Endothelial cell of hepatic sinusoid (primary cell): ENCODE results near the gene BCR.

ENCODE experiments used
- in situ Hi-C: cut with HindIII; loops from 2 replicates; pipeline ENCODE4 v1.10.0; 2017; ENCODE audit warnings: low sequenced_read_pairs

The BCR gene

GRCh38 chr22:23226497-23226850 is 46.2 kb downstream of the BCR start:
- in situ Hi-C loops, result loop anchor here (5.0 kb wide), 2 partner anchors 39 to 51 kb away; no protein-coding TSS in a partner anchor

- in situ Hi-C loops, result loop anchor here (5.0 kb wide), 2 partner anchors 40 to 50 kb away; no protein-coding TSS in a partner anchor
These were observed 47.1 kb downstream of the BCR start for GRCh38 chr22:23227380-23227779.

- in situ Hi-C loops, result loop anchor here (5.0 kb wide), 2 partner anchors 41 to 49 kb away; no protein-coding TSS in a partner anchor
These were observed 48.2 kb downstream of the BCR start for GRCh38 chr22:23228503-23228902.

- in situ Hi-C loops, result loop anchor here (5.0 kb wide), 2 partner anchors 42 to 48 kb away; no protein-coding TSS in a partner anchor
These were observed 49.3 kb downstream of the BCR start for GRCh38 chr22:23229646-23230045.

- in situ Hi-C loops, result no loop called here
These were observed 50.2 kb downstream of the BCR start for GRCh38 chr22:23230348-23231068.

- in situ Hi-C loops, result no loop called here
These were observed 51.3 kb downstream of the BCR start for GRCh38 chr22:23231471-23232093.

GRCh38 chr22:23232094-23232905 is 52.0 kb downstream of the BCR start:
- in situ Hi-C loops, result no loop called here

GRCh38 chr22:23233084-23233531 is 52.8 kb downstream of the BCR start:
- in situ Hi-C loops, result no loop called here

- in situ Hi-C loops, result no loop called here
These were observed 53.6 kb downstream of the BCR start for GRCh38 chr22:23233752-23234408.

- in situ Hi-C loops, result no loop called here
These were observed 54.3 kb downstream of the BCR start for GRCh38 chr22:23234409-23235161.

- in situ Hi-C loops, result no loop called here
These were observed 55.1 kb downstream of the BCR start for GRCh38 chr22:23235425-23235824.

GRCh38 chr22:23236026-23236425 is 55.7 kb downstream of the BCR start:
- in situ Hi-C loops, result no loop called here

GRCh38 chr22:23236440-23237184 is 56.3 kb downstream of the BCR start:
- in situ Hi-C loops, result no loop called here

GRCh38 chr22:23237201-23237798 is 57.0 kb downstream of the BCR start:
- in situ Hi-C loops, result no loop called here

- in situ Hi-C loops, result no loop called here
These were observed 57.5 kb downstream of the BCR start for GRCh38 chr22:23237841-23238240.

GRCh38 chr22:23238707-23239106 is 58.4 kb downstream of the BCR start:
- in situ Hi-C loops, result no loop called here

- in situ Hi-C loops, result no loop called here
These were observed 59.1 kb downstream of the BCR start for GRCh38 chr22:23239429-23239828.

- in situ Hi-C loops, result no loop called here
These were observed 60.5 kb downstream of the BCR start for GRCh38 chr22:23240639-23241389.
